GM18517 (cell line): ENCODE data around the gene PHF24.
"Not testable (repeated sequence)": the region's sequence is repeated elsewhere in the genome, so short reads cannot be mapped to it uniquely, and the experiment has no call there.

Source experiments
- ATAC-seq: cut with Tn5 transposase; IDR thresholded peaks from one replicate; pipeline ENCODE4 v1.9.1; 2021; ENCODE audit warnings: mild to moderate bottlenecking, moderate library complexity; ENCODE audit not compliant: unreplicated experiment

PHF24 gene

DNA sequence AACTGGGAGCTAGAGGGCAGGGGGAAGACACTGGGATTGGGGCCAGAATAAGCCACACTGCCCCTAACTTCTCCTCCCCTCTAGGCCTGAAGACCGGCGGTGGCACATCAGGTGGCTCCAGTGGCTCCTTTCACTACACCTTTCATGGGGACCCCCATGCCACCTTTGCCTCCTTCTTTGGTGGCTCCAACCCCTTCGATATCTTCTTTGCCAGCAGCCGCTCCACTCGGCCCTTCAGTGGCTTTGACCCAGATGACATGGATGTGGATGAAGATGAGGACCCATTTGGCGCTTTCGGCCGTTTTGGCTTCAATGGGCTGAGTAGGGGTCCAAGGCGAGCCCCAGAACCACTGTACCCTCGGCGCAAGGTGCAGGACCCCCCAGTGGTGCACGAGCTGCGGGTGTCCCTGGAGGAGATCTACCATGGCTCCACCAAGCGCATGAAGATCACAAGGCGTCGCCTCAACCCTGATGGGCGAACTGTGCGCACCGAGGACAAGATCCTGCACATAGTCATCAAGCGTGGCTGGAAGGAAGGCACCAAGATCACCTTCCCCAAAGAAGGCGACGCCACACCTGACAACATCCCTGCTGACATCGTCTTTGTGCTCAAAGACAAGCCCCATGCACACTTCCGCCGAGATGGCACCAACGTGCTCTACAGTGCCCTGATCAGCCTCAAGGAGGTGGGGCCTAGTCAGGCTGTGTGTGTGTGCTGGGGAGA is 38.3 kb downstream of the PHF24 start:
- ATAC-seq = no peak

DNA sequence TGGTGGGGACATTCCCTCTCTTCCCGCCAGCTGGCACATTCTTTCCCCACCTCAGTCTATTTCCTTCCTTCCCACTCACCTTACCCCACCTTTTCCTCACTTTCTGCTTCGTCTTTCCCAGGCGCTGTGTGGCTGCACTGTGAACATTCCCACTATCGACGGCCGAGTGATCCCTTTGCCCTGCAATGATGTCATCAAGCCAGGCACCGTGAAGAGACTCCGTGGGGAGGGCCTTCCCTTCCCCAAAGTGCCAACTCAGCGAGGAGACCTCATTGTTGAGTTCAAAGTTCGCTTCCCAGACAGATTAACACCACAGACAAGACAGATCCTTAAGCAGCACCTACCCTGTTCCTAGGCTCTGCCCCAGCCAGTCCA is 38.8 kb downstream of the PHF24 start:
- ATAC-seq = no peak

DNA sequence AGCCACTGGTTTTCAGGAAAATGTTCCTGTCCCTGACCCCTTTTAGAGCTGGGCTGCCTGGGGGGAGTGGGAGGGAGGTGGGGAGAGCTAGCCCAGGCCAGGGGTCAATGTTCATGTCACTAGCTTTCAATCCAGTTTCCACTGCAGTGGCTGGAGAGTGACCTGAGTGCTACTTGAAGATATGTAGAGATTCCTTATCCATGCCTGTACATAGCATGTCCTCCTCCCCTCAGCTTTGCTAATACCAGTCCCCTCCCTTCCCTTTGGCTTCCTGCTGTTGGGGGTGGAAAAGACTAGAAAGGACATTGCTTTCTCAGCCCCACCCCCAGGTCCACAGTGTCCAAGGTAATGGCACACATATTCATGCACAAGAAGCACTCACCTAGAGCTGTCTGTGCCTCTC is 39.3 kb downstream of the PHF24 start:
- ATAC-seq = no peak

DNA sequence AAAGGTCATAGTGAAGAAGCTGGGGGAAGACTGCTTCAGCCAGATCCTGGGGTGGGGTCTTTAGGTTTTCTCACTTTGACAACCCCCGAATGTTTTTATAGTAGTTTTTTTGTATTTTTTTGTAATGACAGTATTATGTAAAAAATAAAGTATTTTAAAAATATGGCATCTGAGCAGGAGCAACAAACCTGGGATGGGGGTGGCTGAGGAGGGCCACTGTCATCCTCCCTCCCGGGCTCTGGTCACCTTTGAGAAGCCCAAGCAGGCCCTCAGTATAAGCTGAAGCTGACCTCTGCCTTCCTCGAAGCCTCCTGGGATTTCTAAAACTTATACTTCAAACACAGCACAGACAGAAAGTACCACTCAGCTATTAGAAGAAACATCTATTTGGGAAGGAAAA is 40.2 kb downstream of the PHF24 start:
- ATAC-seq = no peak

DNA sequence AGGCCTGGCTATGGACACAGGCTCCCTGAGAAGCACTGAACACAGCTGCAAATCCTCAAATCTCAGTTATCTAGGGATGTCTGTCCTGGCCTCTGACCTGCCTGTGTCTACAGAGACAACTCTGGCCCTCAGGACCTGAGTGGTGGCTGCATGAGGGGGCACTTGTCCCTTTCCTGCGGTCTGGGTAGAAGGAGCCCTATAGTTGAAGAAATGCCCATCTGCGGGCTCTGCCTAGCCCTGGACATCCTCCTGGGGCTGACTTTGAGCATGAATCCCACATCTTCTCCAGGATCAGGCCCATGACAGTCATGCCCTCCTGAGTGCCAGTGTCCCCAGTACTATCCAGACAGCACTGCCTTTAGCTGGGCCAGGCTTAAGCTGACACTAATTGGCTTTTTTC is 41.5 kb downstream of the PHF24 start:
- ATAC-seq = no peak

DNA sequence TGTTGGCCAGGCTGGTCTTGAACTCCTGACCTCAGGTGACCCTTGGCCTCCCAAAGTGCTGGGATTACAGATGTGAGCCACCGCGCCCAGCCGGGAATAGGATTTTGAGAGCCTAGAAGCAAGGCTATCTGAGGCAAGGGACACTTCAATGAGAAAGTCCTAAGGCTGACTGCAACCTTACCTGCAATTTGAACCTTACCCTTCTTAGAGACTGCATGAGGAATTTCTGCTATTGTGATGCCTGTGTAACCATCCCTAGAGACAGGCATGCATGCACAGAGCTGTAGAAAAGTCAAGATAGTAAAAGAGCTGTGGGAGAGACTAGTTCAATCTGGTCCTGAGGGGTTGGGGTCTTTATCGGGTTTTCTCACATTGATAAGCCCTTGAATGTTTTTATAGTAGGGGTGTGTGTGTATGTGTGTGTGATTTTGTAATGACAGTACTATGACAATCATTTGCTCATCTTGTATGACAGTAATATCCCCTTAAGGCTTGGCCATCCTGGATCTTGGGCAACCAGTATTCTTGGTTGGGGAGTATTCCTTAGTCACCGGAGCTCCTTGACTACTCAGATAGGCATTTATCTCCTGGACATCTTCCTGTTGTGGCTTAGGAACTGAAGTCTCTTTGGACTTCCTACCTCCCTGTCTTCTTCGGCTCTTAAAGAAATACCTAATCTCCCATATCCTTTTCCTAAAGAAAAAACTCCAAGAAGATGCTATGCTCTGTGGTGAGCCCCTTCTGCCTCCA is 42.6 kb downstream of the PHF24 start:
- no peak for ATAC-seq

DNA sequence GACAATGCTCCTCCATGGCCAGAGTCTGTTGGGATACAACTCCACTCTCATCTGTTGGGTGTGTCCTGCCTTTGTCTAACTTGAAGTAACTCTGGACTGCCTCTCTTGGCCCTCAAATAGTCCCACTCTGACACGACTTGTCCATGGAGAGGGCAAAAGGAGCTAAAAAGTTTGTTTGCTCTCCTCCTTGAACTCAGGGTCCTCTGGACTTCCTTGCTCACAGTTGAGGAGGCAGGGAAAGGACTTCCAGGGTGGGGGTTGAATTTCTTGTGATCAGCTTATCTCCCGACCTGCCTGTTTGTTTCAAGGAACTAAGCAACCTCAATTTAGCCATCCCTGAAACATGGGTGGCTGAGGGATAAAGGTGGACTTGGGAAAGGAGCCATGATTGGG is 43.2 kb downstream of the PHF24 start:
- no peak for ATAC-seq

DNA sequence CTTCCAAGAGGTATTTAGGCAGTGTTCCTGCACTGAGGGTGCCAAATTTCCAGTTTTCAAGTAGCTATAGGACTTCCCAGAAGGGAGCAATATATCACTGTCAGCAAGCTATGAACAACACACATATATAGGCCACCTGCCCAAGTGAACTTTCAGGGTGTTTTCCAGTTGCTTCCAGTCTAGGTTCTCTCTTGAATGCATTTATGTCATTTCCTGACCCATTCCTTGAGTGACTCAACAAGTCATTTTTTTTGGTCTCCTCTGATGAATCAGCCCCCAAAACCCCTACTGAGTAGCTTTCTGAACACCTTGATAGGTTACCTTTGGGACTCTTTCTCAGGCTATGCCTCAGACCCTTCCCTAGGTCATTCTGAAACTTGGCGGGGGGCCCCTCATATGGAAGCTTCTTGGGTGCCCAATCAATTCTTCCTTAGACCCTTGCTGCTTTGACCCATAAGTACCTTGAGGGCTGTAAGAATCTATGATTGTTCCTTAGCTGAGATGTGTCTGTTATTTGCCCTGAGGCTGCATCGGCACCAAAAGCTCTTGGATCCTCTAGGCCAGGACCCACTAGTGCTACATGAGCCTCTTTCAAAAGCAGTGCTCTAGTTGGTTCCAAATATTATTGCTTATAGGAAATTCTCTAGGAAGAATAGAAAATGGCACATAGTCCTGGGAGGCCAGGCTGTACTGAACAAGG is 43.9 kb downstream of the PHF24 start:
- ATAC-seq = no peak

DNA sequence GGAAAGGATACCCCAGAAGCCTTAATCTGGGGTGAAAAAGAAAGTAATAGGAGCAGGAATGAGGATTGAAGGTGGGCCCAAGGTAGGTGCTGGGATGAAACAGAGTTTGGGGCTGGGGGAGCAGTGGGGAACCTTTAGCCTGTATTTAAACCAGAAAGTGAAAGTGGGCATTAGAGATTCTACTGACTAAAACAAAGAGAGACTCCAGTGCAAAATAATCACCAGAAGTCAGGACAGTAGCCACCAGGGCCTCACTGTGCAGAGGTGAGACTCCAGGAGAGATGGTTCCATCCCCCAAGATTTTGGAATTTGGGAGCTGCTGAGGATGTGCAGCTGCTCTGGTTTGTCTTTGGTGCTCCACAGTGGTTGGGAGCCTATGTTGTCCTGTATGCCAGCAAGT is 44.5 kb downstream of the PHF24 start:
- ATAC-seq = no peak

DNA sequence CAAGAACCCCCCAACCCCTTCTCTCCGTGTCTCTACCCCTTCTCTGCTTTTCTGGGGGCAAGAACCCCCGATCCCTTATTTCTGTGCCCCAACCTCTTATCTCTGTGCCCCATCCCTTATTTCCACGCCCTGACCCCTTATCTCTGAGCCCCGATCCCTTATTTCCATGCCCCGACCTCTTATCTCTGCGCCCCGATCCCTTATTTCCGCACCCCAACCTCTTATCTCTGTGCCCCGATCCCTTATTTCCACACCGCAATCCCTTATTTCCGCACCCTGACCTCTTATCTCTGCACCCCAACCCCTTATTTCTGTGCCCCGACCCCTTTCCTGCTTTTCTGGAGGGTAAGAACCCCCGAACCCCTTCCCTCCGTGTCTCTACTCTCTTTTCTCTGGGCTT is 46.2 kb downstream of the PHF24 start:
- not testable (repeated sequence) for ATAC-seq

DNA sequence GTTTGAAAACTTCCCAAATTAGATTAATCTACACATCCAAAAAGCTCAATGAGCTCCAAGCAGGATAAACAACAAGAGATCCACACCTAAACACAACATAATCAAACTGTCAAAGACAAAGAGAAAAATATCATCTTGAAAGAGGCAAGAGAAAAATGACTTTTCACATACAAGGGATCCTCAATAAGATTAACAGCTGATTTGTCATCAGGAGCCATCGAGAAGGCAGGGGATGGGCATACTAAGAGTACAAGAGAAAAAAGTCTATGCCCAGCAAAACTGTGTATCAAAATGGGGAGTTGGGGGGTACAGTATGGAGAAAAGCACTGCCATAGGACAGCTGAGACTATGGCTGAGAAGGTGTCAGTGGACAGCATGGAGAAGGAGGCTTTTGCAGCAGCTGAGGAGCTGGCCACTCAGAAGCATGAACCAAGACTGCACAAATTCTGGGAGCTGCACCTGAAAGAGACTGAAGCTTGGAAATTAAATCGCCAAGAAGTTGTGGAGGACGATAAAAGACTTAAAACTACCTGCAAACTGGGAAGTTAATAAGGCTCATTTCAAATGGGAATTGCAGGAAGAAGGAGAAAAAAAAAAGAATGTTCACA is 52.4 kb downstream of the PHF24 start:
- ATAC-seq = no peak

DNA sequence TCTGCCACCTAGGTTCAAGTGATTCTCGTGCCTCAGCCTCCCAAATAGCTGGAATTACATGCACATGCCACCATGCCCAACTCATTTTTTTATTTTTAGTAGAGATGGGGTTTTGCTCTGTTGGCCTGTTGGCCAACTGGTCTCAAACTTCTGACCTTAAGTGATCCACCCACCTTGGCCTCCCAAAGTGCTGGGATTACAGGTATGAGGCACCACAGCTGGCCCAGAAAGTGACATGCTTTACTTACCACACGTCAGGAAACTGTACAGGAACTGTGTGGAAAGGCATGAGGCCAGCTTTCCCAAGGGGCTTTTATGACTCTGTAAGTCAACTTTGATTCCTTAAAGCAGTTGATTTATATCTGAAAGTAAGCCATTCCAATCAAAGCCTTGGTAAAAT is 56.4 kb downstream of the PHF24 start:
- no peak for ATAC-seq

DNA sequence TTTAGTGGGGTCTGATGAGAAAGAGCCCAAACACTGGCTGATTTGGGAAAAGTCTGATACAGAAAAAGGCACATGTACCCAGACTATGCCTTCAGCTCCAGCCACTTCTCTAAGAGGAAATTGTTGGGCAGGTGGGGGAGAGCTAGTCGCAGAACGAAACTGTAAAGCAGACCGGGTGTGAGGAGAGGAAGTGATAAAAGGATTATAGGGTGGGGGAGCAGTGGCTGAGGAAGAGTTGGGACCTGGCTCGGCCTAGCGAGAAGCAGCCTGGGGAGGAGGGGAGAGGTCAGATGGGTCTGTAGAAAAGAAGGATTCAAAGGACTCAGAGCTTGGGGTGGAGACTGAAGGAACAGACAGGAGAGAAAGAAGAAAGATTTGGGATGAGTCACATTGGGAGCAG is 65.4 kb downstream of the PHF24 start:
- not testable (repeated sequence) for ATAC-seq

DNA sequence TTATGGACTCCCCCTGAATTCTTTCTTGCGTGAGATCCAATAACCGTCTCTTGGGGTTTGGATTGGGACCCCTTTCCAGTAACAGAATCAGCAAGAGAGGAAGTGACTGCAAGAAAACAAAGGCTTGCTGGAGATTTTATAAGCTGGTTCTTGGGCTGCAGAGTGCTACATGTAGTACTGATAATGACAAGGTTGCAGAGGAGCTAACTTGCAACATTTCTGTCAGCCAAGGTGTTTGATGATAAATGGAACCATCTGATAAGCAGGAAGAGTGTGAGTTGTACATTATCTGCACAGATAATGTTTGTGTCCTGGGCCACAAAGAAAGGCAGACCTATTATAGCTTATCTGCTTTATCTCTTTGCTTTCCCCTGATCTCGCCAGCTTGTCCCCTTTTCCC is 68.6 kb downstream of the PHF24 start:
- ATAC-seq = no peak

DNA sequence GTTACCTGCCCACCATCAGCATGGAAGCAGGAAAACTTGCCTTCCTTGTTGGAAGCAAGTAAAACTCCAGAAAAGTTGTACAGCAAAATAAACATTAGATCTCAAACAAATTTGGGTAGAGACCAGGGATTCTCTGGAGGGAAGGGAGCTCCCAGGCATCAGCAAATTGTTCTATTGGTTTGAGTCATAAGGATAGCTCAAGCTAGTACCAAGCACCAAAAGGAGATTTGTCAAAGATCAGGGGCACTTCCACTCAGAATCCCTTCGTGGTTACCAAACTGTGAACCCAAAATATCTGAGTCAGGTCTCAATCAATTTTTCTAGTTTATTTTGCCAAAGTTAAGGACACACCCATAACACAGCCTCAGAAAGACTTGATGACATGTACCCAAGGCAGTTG is 69.3 kb downstream of the PHF24 start:
- no peak for ATAC-seq

DNA sequence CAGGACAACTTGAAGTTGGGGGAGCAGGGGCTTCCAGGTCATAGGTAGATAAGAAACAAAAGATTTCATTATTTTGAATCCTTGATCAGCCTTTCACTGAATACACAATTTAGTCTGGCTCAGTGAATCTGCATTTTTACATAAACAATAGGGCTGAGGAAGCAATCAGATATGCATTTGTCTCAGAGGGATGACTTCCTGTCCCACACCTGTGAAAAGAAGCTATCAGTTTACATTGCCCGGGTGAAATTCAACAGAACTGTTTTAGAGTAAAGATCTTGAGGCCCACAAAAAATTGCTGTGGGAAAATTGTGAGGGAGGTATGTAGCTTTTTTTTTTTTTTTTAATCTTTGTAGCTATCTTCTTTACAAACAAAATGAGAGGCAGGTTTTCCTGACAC is 69.8 kb downstream of the PHF24 start:
- ATAC-seq = no peak

DNA sequence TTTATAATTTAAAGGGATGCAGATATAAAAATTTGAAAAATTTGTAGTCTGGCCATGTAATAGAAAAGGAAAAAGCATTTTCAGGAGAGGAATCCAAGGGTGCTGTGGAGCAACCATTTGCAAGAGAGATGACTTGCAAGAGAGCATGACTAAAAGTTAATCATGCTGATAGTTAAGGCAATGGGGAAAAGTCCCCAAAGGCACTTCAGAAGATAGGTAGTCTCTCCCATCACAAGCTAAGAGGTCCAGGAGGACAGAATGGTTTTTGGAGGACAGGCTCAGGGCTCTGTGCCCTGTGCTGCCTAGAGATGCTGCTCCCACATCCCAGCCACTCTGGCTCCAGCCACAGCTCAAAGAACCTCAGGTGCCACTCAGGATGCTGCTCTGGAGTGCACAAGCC is 70.3 kb downstream of the PHF24 start:
- ATAC-seq = no peak

DNA sequence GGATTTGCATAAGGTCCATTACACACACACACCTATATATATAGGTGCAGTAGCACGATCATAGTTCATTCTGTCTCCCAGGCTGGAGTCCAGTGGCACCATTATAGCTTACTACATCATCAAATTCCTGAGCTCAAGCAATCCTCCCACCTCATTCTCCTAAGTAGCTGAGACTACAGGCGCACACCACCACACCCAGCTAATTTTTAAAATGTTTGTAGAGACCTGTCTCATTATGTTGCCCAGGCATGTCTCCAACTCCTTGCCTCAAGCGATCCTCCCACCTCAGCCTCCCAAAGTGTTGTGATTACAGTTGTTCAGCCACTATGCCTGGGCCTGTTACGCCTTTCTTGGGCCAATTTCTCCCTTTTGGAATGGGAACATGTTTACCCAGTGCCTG is 71.2 kb downstream of the PHF24 start:
- no peak for ATAC-seq

DNA sequence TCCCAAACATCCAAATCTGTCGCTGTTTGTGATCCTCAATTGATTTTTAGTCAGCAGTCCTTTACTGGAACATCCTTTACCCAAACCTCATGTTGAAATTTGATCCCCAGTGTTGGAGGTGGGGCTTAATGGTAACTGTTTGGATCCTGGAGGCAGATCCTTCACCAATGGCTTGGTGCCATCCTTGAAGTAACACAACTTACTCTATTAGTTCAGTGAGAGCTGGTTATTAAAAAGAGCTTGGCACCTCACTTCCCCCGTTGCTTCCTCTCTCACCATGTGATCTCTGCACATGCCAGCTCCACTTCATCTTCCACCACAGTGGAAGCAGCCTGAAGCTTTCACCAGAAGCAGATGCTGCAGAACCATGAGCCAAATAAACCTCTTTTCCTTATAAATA is 71.8 kb downstream of the PHF24 start:
- ATAC-seq = no peak
